Stimulated activated CD4-positive, alpha-beta T cell treated with anti-CD3 and anti-CD28 coated beads, Interleukin-4, amount 100 ng/mL, for 1 hour (primary cell): Measurements from ENCODE around the gene TMX2.
"Not testable (repeated sequence)": the region's sequence is repeated elsewhere in the genome, so short reads cannot be mapped to it uniquely, and the experiment has no call there.

Experiments
- DNase-seq: peaks from one replicate; pipeline ENCODE4 v3.0.0-alpha.2; 2020

TMX2 gene

DNA sequence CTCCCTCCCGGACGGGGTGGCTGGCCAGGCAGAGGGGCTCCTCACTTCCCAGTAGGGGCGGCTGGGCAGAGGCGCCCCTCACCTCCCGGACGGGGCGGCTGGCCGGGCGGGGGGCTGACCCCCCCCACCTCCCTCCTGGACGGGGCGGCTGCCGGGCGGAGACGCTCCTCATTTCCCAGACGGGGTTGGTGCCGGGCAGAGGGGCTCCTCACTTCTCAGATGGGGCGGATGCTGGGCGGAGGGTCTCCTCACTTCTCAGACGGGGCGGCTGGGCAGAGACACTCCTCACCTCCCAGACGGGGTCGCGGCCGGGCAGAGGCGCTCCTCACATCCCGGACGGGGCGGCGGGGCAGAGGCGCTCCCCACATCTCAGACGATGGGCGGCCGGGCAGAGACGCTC is 4.3 kb downstream of the TMX2 start:
- DNase-seq: not testable (repeated sequence)

- no peak for DNase-seq
These were observed 14.8 kb downstream of the TMX2 start for GRCh38 chr11:57727185-57727584.

DNA sequence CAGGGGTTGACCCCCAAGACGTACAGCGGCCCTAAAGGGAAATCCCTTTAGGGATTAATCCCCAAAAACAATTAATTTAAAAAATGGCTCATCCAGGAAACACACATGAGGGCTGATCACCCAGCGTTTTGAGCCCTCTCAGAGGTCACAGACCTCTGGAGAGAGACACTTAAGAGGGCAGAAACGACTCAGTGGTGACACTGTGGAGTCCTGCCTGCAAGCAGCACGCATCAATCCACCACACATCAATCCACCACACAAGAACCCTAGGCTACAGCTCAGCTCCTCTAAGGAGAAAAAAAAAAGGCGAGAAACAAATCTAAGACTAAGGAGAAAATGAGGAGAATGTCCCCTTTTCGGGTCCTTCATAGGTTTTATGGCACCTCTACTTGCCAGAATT is 16.4 kb downstream of the TMX2 start:
- DNase-seq: no peak

GRCh38 chr11:57729479-57729878 is 17.1 kb downstream of the TMX2 start:
- DNase-seq: no peak

DNA sequence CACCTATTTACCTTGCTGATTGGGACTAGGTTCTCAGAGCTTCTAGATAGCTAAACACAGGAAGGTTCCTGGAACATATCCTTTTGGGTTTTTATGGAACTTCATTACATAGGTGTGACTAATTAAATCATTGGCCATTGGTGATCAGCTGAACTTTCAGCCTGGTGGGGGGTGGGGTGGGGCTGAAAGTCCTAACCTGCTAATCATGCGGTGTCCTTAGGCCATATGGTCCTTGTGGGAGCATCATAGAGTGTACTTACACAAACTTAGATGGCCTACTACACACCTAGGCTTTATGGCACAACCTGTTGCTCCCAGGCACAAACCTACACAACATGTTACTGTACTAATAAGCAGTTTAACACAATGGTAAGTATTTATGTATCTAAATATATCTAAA is 20.3 kb downstream of the TMX2 start:
- DNase-seq: no peak

- no peak for DNase-seq
These were observed 23.4 kb downstream of the TMX2 start for GRCh38 chr11:57735619-57736298.

DNA sequence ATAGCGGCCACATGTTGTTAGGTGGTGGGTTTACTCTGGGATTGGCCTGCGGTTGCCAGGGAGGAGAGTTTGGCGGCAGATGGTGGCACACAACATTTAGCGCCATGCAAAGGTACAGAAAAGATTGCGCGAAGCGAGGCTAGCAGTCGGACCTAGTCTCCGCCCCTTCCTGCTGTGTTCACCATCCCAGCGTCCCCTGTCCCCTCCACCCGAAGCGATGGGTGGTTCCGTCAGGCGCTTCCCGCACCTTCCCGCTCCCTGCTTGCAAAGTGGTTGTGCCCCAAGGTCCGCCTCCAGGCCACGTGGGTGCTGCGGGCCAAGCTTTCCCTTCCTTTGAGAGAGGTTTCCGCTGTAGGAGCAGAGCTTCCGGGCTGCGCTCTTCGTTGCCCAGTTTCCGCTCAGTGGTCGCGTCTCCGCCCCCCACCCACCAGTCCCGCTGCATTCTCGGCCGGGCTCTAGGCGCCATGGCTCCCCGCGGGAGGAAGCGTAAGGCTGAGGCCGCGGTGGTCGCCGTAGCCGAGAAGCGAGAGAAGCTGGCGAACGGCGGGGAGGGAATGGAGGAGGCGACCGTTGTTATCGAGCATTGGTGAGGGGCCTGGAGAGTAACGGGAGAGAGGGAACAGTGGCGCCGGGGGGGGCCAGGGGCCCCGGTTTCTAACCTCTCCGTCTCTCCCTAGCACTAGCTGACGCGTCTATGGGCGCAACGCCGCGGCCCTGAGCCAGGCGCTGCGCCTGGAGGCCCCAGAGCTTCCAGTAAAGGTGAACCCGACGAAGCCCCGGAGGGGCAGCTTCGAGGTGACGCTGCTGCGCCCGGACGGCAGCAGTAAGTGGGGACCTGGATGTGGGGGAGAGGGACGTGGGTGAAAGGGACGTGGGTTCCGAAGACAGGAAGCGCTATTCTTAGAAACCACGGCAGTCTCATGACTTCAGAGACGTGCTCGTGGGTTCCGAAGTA is 29.0 kb downstream of the TMX2 start, which contains the start of gene SELENOH:
TSS of gene SELENOH (plus strand) at position 360 of the 955 bp plus-strand sequence. CDS start at position 465, 105 bp downstream.
- peak; percentile 94 for DNase-seq

DNA sequence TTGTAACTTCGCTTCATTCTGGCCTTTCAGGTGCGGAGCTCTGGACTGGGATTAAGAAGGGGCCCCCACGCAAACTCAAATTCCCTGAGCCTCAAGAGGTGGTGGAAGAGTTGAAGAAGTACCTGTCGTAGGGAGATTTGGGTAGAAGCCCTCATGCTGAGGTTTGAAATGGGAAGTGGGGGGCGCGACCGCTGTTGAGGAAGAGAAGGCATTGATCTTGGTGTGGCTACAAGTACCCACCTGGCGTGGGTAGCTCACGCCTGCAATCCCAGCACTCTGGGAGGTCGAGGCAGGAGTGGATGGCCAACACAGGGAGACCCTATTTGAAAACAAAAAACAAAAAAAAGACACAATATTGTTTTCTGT is 29.7 kb downstream of the TMX2 start:
- DNase-seq: no peak

- DNase-seq: no peak
These were observed 32.0 kb downstream of the TMX2 start for GRCh38 chr11:57744357-57744756.

DNA sequence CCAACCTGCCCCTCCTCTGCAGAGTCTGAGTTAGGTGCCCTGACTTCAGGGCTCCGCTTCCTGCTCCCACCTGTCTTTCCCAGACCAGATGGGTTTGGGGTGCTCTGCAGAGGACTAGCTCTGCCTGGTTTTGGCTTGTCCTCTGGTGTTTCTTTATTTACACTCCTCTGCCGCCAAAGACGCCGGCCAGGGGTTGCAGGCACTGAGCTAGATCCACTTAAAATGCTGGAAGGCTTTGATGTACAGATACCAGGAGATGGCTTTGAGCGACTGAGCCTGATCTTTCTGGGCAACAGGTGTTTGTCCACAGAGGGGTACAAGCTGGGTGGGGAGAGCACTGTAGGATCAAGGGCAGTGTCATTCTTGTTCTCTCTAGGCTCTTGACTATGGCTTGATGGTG is 32.8 kb downstream of the TMX2 start:
- no peak for DNase-seq

GRCh38 chr11:57746920-57747319 is 34.5 kb downstream of the TMX2 start:
- no peak for DNase-seq

- DNase-seq: no peak
These were observed 38.8 kb downstream of the TMX2 start for GRCh38 chr11:57751176-57751575.

GRCh38 chr11:57751676-57752253 is 39.4 kb downstream of the TMX2 start, which contains the start of gene BTBD18:
Gene BTBD18, minus strand, starts transcription at chr11:57751819. Its CDS starts 631 bp downstream, at chr11:57751188.
- DNase-seq: no peak

- DNase-seq: no peak
These were observed 40.6 kb downstream of the TMX2 start for GRCh38 chr11:57752954-57753353.

DNA sequence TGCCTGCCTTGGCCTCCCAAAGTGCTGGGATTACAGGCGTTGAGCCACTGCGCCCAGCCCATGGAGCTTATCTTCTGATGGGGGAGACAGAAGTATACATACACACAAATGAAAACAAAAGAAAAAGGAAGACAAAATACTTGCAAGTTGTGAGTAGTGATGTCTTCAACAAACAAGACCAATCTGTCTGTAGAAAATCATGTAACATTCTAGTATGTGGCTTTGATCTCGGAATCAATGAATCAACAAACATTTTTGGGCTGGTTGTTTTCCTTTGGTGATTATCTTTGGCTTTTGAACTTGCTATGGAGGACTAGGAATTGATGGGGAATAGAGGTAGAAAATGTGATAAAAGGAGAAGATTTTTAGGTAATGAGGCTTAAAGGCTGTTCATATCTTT is 45.8 kb downstream of the TMX2 start:
- no peak for DNase-seq

- no peak for DNase-seq
These were observed 49.2 kb downstream of the TMX2 start, which contains the start of gene CTNND1 for GRCh38 chr11:57761301-57762234. Gene CTNND1, plus strand, starts transcription at chr11:57761802. Its CDS starts 29,677 bp downstream, at chr11:57791479.

DNA sequence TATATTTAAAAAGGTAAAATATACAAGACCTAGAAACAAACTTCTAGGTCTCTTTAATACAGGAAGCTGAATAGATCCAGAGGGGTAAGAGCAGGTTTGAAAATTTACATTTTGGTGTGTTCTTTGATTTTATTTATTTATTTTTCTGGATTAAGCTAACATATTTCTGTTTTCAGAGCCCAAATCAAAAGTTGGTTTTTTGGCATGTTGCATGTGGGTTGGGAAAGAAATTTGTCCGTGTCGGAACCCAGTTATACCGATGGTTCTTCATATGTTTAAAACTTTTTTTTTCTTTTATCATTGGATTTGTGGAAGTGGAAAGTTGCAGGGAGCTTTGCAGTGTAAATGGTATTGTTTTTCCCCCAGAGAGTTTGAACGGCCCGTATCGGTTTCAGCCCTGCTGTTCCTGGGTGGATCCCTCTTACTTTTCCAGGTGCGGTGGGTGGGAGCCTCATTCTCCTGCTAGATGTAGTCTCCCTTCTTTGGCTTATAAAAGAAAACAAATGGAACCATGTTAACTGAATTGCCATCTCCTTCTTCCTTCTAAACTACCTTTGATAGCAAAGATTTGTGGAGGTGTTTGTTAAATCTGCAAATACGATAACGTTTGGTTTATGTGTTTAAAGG is 50.0 kb downstream of the TMX2 start:
- no peak for DNase-seq

DNA sequence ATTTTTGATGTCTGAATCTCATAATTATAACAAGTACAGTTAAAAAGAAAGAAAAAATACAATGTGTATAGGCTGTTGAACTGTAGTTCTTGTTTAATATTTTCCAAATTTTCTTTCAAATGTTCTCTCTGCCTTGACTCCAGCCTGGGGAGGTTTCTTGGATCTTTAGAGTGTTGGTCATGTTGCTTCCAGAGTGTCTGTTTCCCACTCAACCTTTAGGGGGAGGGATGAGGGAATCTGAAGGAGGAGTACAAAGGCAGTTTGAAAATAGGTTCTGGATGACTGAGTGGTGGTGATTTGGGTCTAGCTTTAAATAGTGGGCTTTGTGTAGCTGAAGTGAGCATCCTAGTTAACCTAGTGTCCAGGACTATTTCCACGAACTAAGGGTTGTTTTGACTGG is 51.2 kb downstream of the TMX2 start:
- DNase-seq: no peak

GRCh38 chr11:57764021-57764420 is 51.6 kb downstream of the TMX2 start:
- no peak for DNase-seq

- no peak for DNase-seq
These were observed 52.2 kb downstream of the TMX2 start for GRCh38 chr11:57764566-57764965.

- no peak for DNase-seq
These were observed 52.6 kb downstream of the TMX2 start for GRCh38 chr11:57764972-57765371.

GRCh38 chr11:57770793-57771192 is 58.4 kb downstream of the TMX2 start:
- no peak for DNase-seq
